HepG2 (cell line): ENCODE data around the gene CHRNB2. TPM values are rescaled to one million over a fixed set of nuclear protein-coding genes. Genes with fewer than 3 reads are reported as not detected.

Experiments
- CCAR2 ChIP-seq: fragments of 200-400 bp; formaldehyde crosslinking; optimal IDR thresholded peaks from 2 replicates; pipeline ENCODE3; 2018; ENCODE audit warnings: low read depth, mild to moderate bottlenecking, low read length, moderate library complexity
- CHD2 ChIP-seq: IDR thresholded peaks from 2 replicates; pipeline ENCODE4 v1.6.1; 2011; ENCODE audit warnings: low read depth, low read length, improper control_type of control experiment
- EED ChIP-seq: sonication (generic); formaldehyde crosslinking; IDR thresholded peaks from 2 replicates; pipeline ENCODE4 v1.5.0; 2020; ENCODE audit warnings: mild to moderate bottlenecking, missing genetic modification reagents
- GPN1 ChIP-seq: sonication (generic); formaldehyde crosslinking; IDR thresholded peaks from 2 replicates; pipeline ENCODE4 v1.5.1; 2020; ENCODE audit warnings: missing genetic modification reagents, borderline replicate concordance
- MED1 ChIP-seq: sonication (generic); formaldehyde crosslinking; IDR thresholded peaks from 2 replicates; pipeline ENCODE4 v1.4.0; 2020; ENCODE audit warnings: missing genetic modification reagents
- MEF2D ChIP-seq: sonication (generic); formaldehyde crosslinking; IDR thresholded peaks from 2 replicates; pipeline ENCODE4 v1.5.1; 2020; ENCODE audit warnings: mild to moderate bottlenecking, missing genetic modification reagents
- NR2F1 ChIP-seq, 2 experiments: fragments of 450-650 bp in 1 of 2; formaldehyde crosslinking in 1 of 2; IDR thresholded peaks; 2 replicates each; pipeline versions ENCODE4 v1.5.0 to v1.6.1; 2016 to 2020; ENCODE audit warnings: mild to moderate bottlenecking in 1 of 2, missing compliant biosample characterization in 1 of 2, missing genetic modification reagents in 1 of 2, moderate library complexity in 1 of 2
- RFX1 ChIP-seq: fragments of 450-650 bp; IDR thresholded peaks from 2 replicates; pipeline ENCODE4 v1.6.1; 2017
- ZFP82 ChIP-seq: sonication (generic); formaldehyde crosslinking; IDR thresholded peaks from 2 replicates; pipeline ENCODE4 v1.5.1; 2020; ENCODE audit warnings: mild to moderate bottlenecking, missing genetic modification reagents, borderline replicate concordance
- ZNF20 ChIP-seq: sonication (generic); formaldehyde crosslinking; IDR thresholded peaks from 2 replicates; pipeline ENCODE4 v1.4.0; 2020; ENCODE audit warnings: mild to moderate bottlenecking, moderate library complexity, missing genetic modification reagents
- ZNF260 ChIP-seq: sonication (generic); formaldehyde crosslinking; IDR thresholded peaks from 2 replicates; pipeline ENCODE4 v1.4.0; 2020; ENCODE audit warnings: missing genetic modification reagents, low read depth, mild to moderate bottlenecking, borderline replicate concordance
- ZNF282 ChIP-seq: fragments of 450-650 bp; IDR thresholded peaks from 2 replicates; pipeline ENCODE4 v1.6.1; 2018; ENCODE audit not compliant: partially characterized antibody
- ZNF329 ChIP-seq: sonication (generic); formaldehyde crosslinking; IDR thresholded peaks from 2 replicates; pipeline ENCODE4 v1.9.0; 2021; ENCODE audit warnings: low read depth, mild to moderate bottlenecking, missing genetic modification reagents
- ZNF335 ChIP-seq: sonication (generic); formaldehyde crosslinking; IDR thresholded peaks from 2 replicates; pipeline ENCODE4 v1.4.0; 2020; ENCODE audit warnings: missing genetic modification reagents
- ZNF569 ChIP-seq: sonication (generic); formaldehyde crosslinking; IDR thresholded peaks from 2 replicates; pipeline ENCODE4 v1.5.0; 2020; ENCODE audit warnings: mild to moderate bottlenecking, missing genetic modification reagents, moderate library complexity, borderline replicate concordance
- ZNF607 ChIP-seq: sonication (generic); formaldehyde crosslinking; IDR thresholded peaks from 2 replicates; pipeline ENCODE4 v1.5.1; 2020; ENCODE audit warnings: missing genetic modification reagents, mild to moderate bottlenecking, borderline replicate concordance
- ZNF614 ChIP-seq: IDR thresholded peaks from 2 replicates; pipeline ENCODE4 v1.6.1; 2018; ENCODE audit warnings: missing biosample characterization, missing genetic modification reagents, inconsistent platforms, borderline replicate concordance
- ZNF747 ChIP-seq: sonication (generic); formaldehyde crosslinking; IDR thresholded peaks from 2 replicates; pipeline ENCODE4 v1.8.1; 2023; ENCODE audit warnings: missing genetic modification reagents, mild to moderate bottlenecking, borderline replicate concordance
- ZNF792 ChIP-seq: IDR thresholded peaks from 2 replicates; pipeline ENCODE4 v1.6.1; 2016
- ZSCAN21 ChIP-seq: sonication (generic); formaldehyde crosslinking; IDR thresholded peaks from 2 replicates; pipeline ENCODE4 v1.8.0; 2022; ENCODE audit warnings: mild to moderate bottlenecking, missing genetic modification reagents, moderate library complexity, borderline replicate concordance
- ZSCAN9 ChIP-seq: IDR thresholded peaks from 2 replicates; pipeline ENCODE4 v1.6.1; 2016; ENCODE audit warnings: borderline replicate concordance
- polyA plus RNA-seq, 8 experiments: library from polyadenylated mRNA; depleted of rRNA in 3 of 8; stranded (reverse) in 7 of 8; unstranded in 1 of 8; fragments of >200 nt; fragmentation: Illumina TruSeq in 4 of 8; extraction: Trizol in 4 of 8; gene quantifications; 2 replicates each; pipeline versions ENCODE4 v1.2.1 to v1.2.3, GENCODE V29; 2011 to 2016; ENCODE audit warnings: low read depth in 4 of 8, missing spikeins in 1 of 8, mixed read lengths in 1 of 8; ENCODE audit not compliant: insufficient read depth in 1 of 8
- total RNA-seq, 5 experiments: library from RNA; depleted of rRNA; stranded (reverse); fragments of >200 nt; fragmentation: Illumina TruSeq; extraction: Trizol; gene quantifications; 2 replicates each; pipeline ENCODE4 v1.2.3, GENCODE V29; 2016; ENCODE audit warnings: low read depth in 1 of 5
- TF ChIP-seq, protein P1 (sequence below): sonication (generic); formaldehyde crosslinking; IDR thresholded peaks from 2 replicates; pipeline ENCODE4 v1.5.0; 2020; ENCODE audit warnings: missing genetic modification reagents
- TF ChIP-seq, protein P2 (sequence below): sonication (generic); formaldehyde crosslinking; IDR thresholded peaks from 2 replicates; pipeline ENCODE4 v1.4.0; 2020; ENCODE audit warnings: missing genetic modification reagents
- TF ChIP-seq, protein P3 (sequence below): sonication (generic); formaldehyde crosslinking; conservative IDR thresholded peaks from 2 replicates; pipeline ENCODE4 v1.5.0; 2020; ENCODE audit warnings: missing genetic modification reagents

Gene CHRNB2
- total and polyA plus RNA-seq, 2 of the 13 experiments (the other 11 are each of a cell fraction or from before 2014, with no cell fraction given): 0.03 to 0.07 TPM

DNA sequence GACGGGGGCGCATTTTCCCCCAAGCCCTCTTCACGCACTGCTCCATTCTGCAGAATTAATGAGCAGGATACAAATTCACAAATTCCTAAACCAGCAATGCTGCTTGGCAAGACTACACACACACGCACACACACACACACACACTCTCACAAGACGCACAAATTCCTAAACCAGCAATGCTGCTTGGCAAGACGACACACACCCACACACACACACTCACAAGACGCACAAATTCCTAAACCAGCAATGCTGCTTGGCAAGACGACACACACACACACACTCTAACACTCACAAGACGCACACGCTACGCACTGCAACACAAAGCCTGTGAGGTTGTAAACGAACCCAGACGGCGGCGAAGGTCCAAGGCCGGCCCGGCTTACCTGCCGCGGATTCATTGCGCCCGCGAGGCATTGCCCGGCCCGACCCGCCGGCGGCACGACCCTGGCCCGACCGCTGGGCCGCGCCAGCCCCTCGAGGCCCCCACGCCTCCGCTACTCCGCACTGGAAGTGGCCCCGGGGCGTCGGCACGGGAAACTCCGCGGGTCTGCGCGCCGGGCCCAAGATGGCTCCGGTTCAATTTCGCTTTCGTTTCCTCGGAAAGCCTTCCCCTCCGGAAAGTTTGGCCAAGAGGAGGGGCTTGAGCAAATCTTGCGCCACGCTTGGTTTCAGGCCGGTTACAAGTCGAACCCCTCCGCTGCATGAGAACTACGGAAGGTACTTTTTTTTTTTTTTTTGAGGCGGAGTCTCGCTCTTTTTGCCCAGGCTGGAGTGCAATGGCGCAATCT is 40.2 kb downstream of the CHRNB2 start, which contains the start of gene ADAR (continued):
- no peak for TF ChIP-seq ZNF614 (CRISPR knock-in tag)
- TF ChIP-seq, protein P1, sequence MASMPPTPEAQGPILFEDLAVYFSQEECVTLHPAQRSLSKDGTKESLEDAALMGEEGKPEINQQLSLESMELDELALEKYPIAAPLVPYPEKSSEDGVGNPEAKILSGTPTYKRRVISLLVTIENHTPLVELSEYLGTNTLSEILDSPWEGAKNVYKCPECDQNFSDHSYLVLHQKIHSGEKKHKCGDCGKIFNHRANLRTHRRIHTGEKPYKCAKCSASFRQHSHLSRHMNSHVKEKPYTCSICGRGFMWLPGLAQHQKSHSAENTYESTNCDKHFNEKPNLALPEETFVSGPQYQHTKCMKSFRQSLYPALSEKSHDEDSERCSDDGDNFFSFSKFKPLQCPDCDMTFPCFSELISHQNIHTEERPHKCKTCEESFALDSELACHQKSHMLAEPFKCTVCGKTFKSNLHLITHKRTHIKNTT (CRISPR knock-in tag): no peak
- TF ChIP-seq ZNF569 (CRISPR knock-in tag): no peak
- no peak for TF ChIP-seq ZNF282
- TF ChIP-seq, protein P2, sequence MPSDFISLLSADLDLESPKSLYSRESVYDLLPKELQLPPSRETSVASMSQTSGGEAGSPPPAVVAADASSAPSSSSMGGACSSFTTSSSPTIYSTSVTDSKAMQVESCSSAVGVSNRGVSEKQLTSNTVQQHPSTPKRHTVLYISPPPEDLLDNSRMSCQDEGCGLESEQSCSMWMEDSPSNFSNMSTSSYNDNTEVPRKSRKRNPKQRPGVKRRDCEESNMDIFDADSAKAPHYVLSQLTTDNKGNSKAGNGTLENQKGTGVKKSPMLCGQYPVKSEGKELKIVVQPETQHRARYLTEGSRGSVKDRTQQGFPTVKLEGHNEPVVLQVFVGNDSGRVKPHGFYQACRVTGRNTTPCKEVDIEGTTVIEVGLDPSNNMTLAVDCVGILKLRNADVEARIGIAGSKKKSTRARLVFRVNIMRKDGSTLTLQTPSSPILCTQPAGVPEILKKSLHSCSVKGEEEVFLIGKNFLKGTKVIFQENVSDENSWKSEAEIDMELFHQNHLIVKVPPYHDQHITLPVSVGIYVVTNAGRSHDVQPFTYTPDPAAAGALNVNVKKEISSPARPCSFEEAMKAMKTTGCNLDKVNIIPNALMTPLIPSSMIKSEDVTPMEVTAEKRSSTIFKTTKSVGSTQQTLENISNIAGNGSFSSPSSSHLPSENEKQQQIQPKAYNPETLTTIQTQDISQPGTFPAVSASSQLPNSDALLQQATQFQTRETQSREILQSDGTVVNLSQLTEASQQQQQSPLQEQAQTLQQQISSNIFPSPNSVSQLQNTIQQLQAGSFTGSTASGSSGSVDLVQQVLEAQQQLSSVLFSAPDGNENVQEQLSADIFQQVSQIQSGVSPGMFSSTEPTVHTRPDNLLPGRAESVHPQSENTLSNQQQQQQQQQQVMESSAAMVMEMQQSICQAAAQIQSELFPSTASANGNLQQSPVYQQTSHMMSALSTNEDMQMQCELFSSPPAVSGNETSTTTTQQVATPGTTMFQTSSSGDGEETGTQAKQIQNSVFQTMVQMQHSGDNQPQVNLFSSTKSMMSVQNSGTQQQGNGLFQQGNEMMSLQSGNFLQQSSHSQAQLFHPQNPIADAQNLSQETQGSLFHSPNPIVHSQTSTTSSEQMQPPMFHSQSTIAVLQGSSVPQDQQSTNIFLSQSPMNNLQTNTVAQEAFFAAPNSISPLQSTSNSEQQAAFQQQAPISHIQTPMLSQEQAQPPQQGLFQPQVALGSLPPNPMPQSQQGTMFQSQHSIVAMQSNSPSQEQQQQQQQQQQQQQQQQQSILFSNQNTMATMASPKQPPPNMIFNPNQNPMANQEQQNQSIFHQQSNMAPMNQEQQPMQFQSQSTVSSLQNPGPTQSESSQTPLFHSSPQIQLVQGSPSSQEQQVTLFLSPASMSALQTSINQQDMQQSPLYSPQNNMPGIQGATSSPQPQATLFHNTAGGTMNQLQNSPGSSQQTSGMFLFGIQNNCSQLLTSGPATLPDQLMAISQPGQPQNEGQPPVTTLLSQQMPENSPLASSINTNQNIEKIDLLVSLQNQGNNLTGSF (CRISPR knock-in tag): no peak
- TF ChIP-seq EED (CRISPR knock-in tag): peak; percentile 77; the same call in 1 of the 2 replicates
- no peak for TF ChIP-seq ZNF20 (CRISPR knock-in tag)
- TF ChIP-seq ZNF607 (CRISPR knock-in tag): no peak
- no peak for TF ChIP-seq RFX1
- TF ChIP-seq ZNF335 (CRISPR knock-in tag): no peak
- no peak for TF ChIP-seq ZNF792 (CRISPR knock-in tag)
- no peak for TF ChIP-seq MED1 (CRISPR knock-in tag)
- no peak for TF ChIP-seq ZFP82 (CRISPR knock-in tag)
- TF ChIP-seq, protein P3, sequence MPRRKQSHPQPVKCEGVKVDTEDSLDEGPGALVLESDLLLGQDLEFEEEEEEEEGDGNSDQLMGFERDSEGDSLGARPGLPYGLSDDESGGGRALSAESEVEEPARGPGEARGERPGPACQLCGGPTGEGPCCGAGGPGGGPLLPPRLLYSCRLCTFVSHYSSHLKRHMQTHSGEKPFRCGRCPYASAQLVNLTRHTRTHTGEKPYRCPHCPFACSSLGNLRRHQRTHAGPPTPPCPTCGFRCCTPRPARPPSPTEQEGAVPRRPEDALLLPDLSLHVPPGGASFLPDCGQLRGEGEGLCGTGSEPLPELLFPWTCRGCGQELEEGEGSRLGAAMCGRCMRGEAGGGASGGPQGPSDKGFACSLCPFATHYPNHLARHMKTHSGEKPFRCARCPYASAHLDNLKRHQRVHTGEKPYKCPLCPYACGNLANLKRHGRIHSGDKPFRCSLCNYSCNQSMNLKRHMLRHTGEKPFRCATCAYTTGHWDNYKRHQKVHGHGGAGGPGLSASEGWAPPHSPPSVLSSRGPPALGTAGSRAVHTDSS (CRISPR knock-in tag): no peak
- TF ChIP-seq CHD2: peak; percentile 56
- TF ChIP-seq ZNF260 (CRISPR knock-in tag): no peak
- no peak for TF ChIP-seq NR2F1 (CRISPR knock-in tag; IDR thresholded peaks at IDR 0.05)
- no peak for TF ChIP-seq GPN1 (CRISPR knock-in tag)
- no peak for TF ChIP-seq ZNF329 (CRISPR knock-in tag)
- TF ChIP-seq ZSCAN21 (CRISPR knock-in tag): 0 out of 2 replicates have a peak, but pooled peaks have one; percentile 69
- no peak; the same call in 1 of the 2 replicates for TF ChIP-seq ZNF747 (CRISPR knock-in tag)
- no peak for TF ChIP-seq CCAR2
- no peak for TF ChIP-seq ZSCAN9
- TF ChIP-seq MEF2D (CRISPR knock-in tag): no peak
